ENCODE measurements around the gene KRT73.

KRT73 gene

DNA sequence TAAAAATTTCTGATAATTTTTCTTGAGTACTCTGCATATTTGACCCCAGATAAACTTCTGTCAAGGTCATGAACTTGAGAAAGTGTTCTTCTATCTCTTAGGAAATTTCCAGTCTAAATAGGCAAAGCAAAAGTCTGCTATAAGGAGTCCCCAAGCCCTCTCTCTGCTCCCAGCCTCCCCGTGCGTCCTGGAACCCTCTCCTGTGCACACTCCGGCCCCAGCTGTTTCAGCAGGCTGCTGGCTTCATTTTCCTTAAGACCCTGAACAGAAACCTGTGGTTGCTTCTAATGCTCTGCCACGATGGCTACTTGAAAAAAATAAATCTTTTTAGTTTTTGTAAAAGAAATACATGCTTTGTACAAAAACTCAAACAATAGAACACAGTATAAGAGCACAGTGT is 18.9 kb upstream of the KRT73 start:
- H3K9ac ChIP-seq (ENCODE audit: low read depth, low read length, poor library complexity, severe bottlenecking) = no peak overlapping the region
- H3F3A ChIP-seq (ENCODE audit: low read depth) = no peaks in the 10 kb centered on the region
- no peak overlapping the region for H3K4me2 ChIP-seq (ENCODE audit: low read depth, low read length, poor library complexity, severe bottlenecking)
- no peaks in the 10 kb centered on the region for H3K9me2 ChIP-seq (replicated peaks; ENCODE audit: low read depth, low read length)
- no peak overlapping the region for H3K4me3 ChIP-seq (ENCODE audit: low read length, poor library complexity, severe bottlenecking)
- H3K79me2 ChIP-seq (ENCODE audit: insufficient read depth, low read length) = no peaks in the 10 kb centered on the region
- no peaks in the 10 kb centered on the region for H4K20me1 ChIP-seq (ENCODE audit: insufficient read depth, low read length, poor library complexity, severe bottlenecking)
- no peak overlapping the region for H2AFZ ChIP-seq (ENCODE audit: low read length)
- peaks cover 29% of the 10 kb centered on the region for H3K4me1 ChIP-seq (ENCODE audit: insufficient read depth, low read length, poor library complexity, severe bottlenecking)
- no peaks in the 10 kb centered on the region for H3K27me3 ChIP-seq (ENCODE audit: insufficient read depth, low read length, poor library complexity, severe bottlenecking)
- no peaks in the 10 kb centered on the region for H3K36me3 ChIP-seq (ENCODE audit: insufficient read depth, low read length)
- TF ChIP-seq CTCF (conservative IDR thresholded peaks at IDR 0.05; ENCODE audit: low read length) (no peak), EZH2phosphoT487 (IDR thresholded peaks at IDR 0.05; ENCODE audit: borderline replicate concordance) (no peak)
- H3K9me3 ChIP-seq (ENCODE audit: insufficient read depth, low read depth, low read length) = no peaks in the 10 kb centered on the region

DNA sequence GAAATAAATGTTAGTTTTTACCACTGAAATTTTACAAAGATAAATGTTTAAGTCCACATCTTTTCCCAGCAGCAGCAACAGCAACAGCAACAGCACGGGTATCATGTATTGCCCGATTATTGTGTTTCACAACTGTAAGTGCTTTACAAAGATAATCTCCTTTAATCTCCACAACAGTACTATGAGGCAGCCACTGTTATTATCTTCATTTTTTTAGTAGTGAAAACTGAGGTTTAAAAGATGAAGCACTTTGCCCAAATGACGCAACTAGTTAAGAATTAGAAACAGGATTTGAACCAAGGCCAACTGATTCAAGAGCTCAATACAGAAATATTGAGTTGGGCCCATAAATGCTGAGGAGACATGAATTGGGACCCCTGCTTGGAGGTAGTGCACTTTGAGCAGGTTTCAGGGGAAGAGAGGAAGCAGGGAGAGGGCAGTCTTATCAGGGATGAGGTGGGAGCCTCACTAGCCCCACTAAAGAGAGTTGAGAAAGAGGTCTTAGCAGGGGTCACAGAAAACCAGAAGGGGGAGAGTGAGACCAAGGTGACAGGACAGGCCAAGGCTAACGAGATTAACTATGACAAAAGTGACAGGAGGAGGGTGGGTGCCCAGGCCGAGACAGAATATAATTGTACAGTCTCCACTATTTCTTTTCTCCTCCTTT is 18.4 kb upstream of the KRT73 start:
- Histone ChIP-seq H3K27me3 (ENCODE audit: insufficient read depth, low read length, poor library complexity, severe bottlenecking) (no peaks in the 10 kb centered on the region), H3K4me2 (ENCODE audit: low read depth, low read length, poor library complexity, severe bottlenecking) (no peak overlapping the region), H3K79me2 (ENCODE audit: insufficient read depth, low read length) (no peaks in the 10 kb centered on the region), H3K9me2 (replicated peaks; ENCODE audit: low read depth, low read length) (no peaks in the 10 kb centered on the region), H2AFZ (ENCODE audit: low read length) (no peak overlapping the region), H3K9me3 (ENCODE audit: insufficient read depth, low read depth, low read length) (no peaks in the 10 kb centered on the region), H4K20me1 (ENCODE audit: insufficient read depth, low read length, poor library complexity, severe bottlenecking) (no peaks in the 10 kb centered on the region), H3K36me3 (ENCODE audit: insufficient read depth, low read length) (no peaks in the 10 kb centered on the region), H3F3A (ENCODE audit: low read depth) (no peaks in the 10 kb centered on the region), H3K4me1 (ENCODE audit: insufficient read depth, low read length, poor library complexity, severe bottlenecking) (peaks cover 34% of the 10 kb centered on the region), H3K9ac (ENCODE audit: low read depth, low read length, poor library complexity, severe bottlenecking) (no peak overlapping the region), H3K4me3 (ENCODE audit: low read length, poor library complexity, severe bottlenecking) (no peak overlapping the region)
- no peak for TF ChIP-seq EZH2phosphoT487 (IDR thresholded peaks at IDR 0.05; ENCODE audit: borderline replicate concordance)
- TF ChIP-seq CTCF (conservative IDR thresholded peaks at IDR 0.05; ENCODE audit: low read length) = no peak

DNA sequence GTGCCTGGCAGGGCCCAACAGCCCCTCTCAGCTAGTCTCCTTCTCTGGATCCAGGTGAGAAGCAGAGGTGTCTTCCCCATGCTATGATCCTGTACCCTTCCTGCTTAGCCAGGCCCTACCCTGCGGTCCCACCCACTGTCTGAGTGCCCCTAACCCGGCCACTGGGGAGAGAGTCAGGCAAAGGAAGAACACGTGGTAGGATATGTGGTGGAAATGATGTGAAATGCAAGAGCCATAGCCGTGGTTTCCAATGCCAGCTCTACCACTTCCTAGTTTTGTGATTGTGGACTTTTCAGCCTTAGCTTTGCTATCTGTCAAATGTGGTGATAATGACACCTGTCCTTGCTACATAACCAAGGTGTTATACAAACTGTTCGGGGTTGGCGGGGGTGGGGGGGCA is 17.8 kb upstream of the KRT73 start:
- no peak overlapping the region for H3K4me3 ChIP-seq (ENCODE audit: low read length, poor library complexity, severe bottlenecking)
- no peaks in the 10 kb centered on the region for H4K20me1 ChIP-seq (ENCODE audit: insufficient read depth, low read length, poor library complexity, severe bottlenecking)
- no peak overlapping the region for H2AFZ ChIP-seq (ENCODE audit: low read length)
- H3K9ac ChIP-seq (ENCODE audit: low read depth, low read length, poor library complexity, severe bottlenecking) = no peak overlapping the region
- no peaks in the 10 kb centered on the region for H3K36me3 ChIP-seq (ENCODE audit: insufficient read depth, low read length)
- H3K79me2 ChIP-seq (ENCODE audit: insufficient read depth, low read length) = no peaks in the 10 kb centered on the region
- no peak overlapping the region for H3K4me2 ChIP-seq (ENCODE audit: low read depth, low read length, poor library complexity, severe bottlenecking)
- H3F3A ChIP-seq (ENCODE audit: low read depth) = no peaks in the 10 kb centered on the region
- H3K9me3 ChIP-seq (ENCODE audit: insufficient read depth, low read depth, low read length) = no peaks in the 10 kb centered on the region
- H3K9me2 ChIP-seq (replicated peaks; ENCODE audit: low read depth, low read length) = no peaks in the 10 kb centered on the region
- TF ChIP-seq EZH2phosphoT487 (IDR thresholded peaks at IDR 0.05; ENCODE audit: borderline replicate concordance) (no peak), CTCF (conservative IDR thresholded peaks at IDR 0.05; ENCODE audit: low read length) (no peak)
- no peaks in the 10 kb centered on the region for H3K27me3 ChIP-seq (ENCODE audit: insufficient read depth, low read length, poor library complexity, severe bottlenecking)
- peaks cover 40% of the 10 kb centered on the region for H3K4me1 ChIP-seq (ENCODE audit: insufficient read depth, low read length, poor library complexity, severe bottlenecking)

Data from Loucy (cell line).